GM12801 (cell line): ENCODE data around the gene THRB.

Source experiments
- TF ChIP-seq, protein P1 (sequence below): IDR thresholded peaks from one replicate; pipeline ENCODE4 v1.5.1; 2011; ENCODE audit warnings: control low read depth; ENCODE audit not compliant: insufficient read length; ENCODE audit errors: extremely low read depth

Gene THRB

DNA sequence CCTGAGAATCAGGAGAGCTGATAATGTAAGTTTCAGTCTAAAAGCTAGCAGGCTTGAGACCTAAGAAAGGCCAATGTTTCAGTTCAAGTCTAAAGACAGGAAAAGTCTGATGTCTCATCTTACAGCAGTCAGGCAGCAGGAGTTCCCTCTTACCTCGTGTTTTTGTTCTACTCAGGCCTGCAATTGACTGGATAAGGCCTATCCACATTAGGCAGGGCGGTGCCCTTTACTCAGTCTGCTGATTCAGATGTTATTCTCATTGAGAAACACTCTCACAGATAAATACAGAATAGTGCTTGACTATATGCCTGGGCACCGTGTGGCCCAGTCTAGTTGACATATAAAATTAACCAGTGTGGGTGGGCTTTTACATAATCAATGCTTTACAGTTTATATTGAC lies 427.2 kb downstream of the THRB start:
- TF ChIP-seq, protein P1, sequence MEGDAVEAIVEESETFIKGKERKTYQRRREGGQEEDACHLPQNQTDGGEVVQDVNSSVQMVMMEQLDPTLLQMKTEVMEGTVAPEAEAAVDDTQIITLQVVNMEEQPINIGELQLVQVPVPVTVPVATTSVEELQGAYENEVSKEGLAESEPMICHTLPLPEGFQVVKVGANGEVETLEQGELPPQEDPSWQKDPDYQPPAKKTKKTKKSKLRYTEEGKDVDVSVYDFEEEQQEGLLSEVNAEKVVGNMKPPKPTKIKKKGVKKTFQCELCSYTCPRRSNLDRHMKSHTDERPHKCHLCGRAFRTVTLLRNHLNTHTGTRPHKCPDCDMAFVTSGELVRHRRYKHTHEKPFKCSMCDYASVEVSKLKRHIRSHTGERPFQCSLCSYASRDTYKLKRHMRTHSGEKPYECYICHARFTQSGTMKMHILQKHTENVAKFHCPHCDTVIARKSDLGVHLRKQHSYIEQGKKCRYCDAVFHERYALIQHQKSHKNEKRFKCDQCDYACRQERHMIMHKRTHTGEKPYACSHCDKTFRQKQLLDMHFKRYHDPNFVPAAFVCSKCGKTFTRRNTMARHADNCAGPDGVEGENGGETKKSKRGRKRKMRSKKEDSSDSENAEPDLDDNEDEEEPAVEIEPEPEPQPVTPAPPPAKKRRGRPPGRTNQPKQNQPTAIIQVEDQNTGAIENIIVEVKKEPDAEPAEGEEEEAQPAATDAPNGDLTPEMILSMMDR: no peak
